HepG2 (cell line): ENCODE measurements around the gene NUP88. TPM values are rescaled to one million over a fixed set of nuclear protein-coding genes. Genes with fewer than 3 reads are reported as not detected.

ENCODE experiments used
- ARHGAP35 ChIP-seq: sonication (generic); formaldehyde crosslinking; IDR thresholded peaks from 2 replicates; pipeline ENCODE4 v1.9.0; 2022; ENCODE audit warnings: mild to moderate bottlenecking, inconsistent platforms, moderate library complexity, missing genetic modification reagents, borderline replicate concordance
- CBX5 ChIP-seq: sonication (generic); formaldehyde crosslinking; IDR thresholded peaks from 2 replicates; pipeline ENCODE4 v1.4.0; 2020; ENCODE audit warnings: missing genetic modification reagents, borderline replicate concordance
- ELF4 ChIP-seq: sonication (generic); formaldehyde crosslinking; IDR thresholded peaks from 2 replicates; pipeline ENCODE4 v1.5.0; 2020; ENCODE audit warnings: missing genetic modification reagents, mild to moderate bottlenecking, moderate library complexity, borderline replicate concordance
- FOXA3 ChIP-seq: IDR thresholded peaks from 2 replicates; pipeline ENCODE4 v1.6.1; 2016; ENCODE audit warnings: missing genetic modification reagents, missing compliant biosample characterization
- HOXA5 ChIP-seq: sonication (generic); formaldehyde crosslinking; IDR thresholded peaks from 2 replicates; pipeline ENCODE4 v1.4.0; 2020; ENCODE audit warnings: missing genetic modification reagents
- JARID2 ChIP-seq: sonication (generic); formaldehyde crosslinking; IDR thresholded peaks from 2 replicates; pipeline ENCODE4 v1.8.1; 2023; ENCODE audit warnings: missing genetic modification reagents, inconsistent platforms; ENCODE audit not compliant: insufficient replicate concordance
- POLR2G ChIP-seq: fragments of 200-400 bp; formaldehyde crosslinking; IDR thresholded peaks from 2 replicates; pipeline ENCODE4 v1.6.1; 2018; ENCODE audit warnings: mild to moderate bottlenecking, low read depth, low read length, moderate library complexity
- PPARG ChIP-seq: conservative IDR thresholded peaks from 2 replicates; pipeline ENCODE4 v1.6.1; 2016; ENCODE audit warnings: missing biosample characterization, missing genetic modification reagents
- RNF2 ChIP-seq: fragments of 450-650 bp; conservative IDR thresholded peaks from 2 replicates; pipeline ENCODE4 v1.6.1; 2016; ENCODE audit warnings: low read depth
- TAF1 ChIP-seq: sonication (generic); formaldehyde crosslinking; IDR thresholded peaks from 2 replicates; pipeline ENCODE4 v1.4.0; 2020; ENCODE audit warnings: missing genetic modification reagents
- YEATS4 ChIP-seq: sonication (generic); formaldehyde crosslinking; IDR thresholded peaks from 2 replicates; pipeline ENCODE4 v1.4.0; 2020; ENCODE audit warnings: missing genetic modification reagents, borderline replicate concordance
- ZMYM4 ChIP-seq: sonication (generic); formaldehyde crosslinking; IDR thresholded peaks from 2 replicates; pipeline ENCODE4 v1.8.1; 2023; ENCODE audit warnings: mild to moderate bottlenecking, missing genetic modification reagents
- ZNF138 ChIP-seq: sonication (generic); formaldehyde crosslinking; IDR thresholded peaks from 2 replicates; pipeline ENCODE4 v1.5.0; 2020; ENCODE audit warnings: mild to moderate bottlenecking, low read depth, missing genetic modification reagents
- ZNF205 ChIP-seq: IDR thresholded peaks from 2 replicates; pipeline ENCODE4 v1.6.1; 2018; ENCODE audit warnings: missing biosample characterization, missing genetic modification reagents
- ZNF460 ChIP-seq: sonication (generic); formaldehyde crosslinking; IDR thresholded peaks from 2 replicates; pipeline ENCODE4 v1.5.1; 2020; ENCODE audit warnings: missing genetic modification reagents, mild to moderate bottlenecking, borderline replicate concordance
- ZNF883 ChIP-seq: sonication (generic); formaldehyde crosslinking; IDR thresholded peaks from 2 replicates; pipeline ENCODE4 v1.5.1; 2020; ENCODE audit warnings: mild to moderate bottlenecking, missing genetic modification reagents; ENCODE audit errors: not compliant biosample characterization
- ZSCAN25 ChIP-seq: sonication (generic); formaldehyde crosslinking; IDR thresholded peaks from 2 replicates; pipeline ENCODE4 v1.8.0; 2022; ENCODE audit warnings: mild to moderate bottlenecking, missing genetic modification reagents
- polyA plus RNA-seq, 8 experiments: library from polyadenylated mRNA; depleted of rRNA in 3 of 8; stranded (reverse) in 7 of 8; unstranded in 1 of 8; fragments of >200 nt; fragmentation: Illumina TruSeq in 4 of 8; extraction: Trizol in 4 of 8; gene quantifications; 2 replicates each; pipeline versions ENCODE4 v1.2.1 to v1.2.3, GENCODE V29; 2011 to 2016; ENCODE audit warnings: low read depth in 4 of 8, missing spikeins in 1 of 8, mixed read lengths in 1 of 8; ENCODE audit not compliant: insufficient read depth in 1 of 8
- total RNA-seq, 5 experiments: library from RNA; depleted of rRNA; stranded (reverse); fragments of >200 nt; fragmentation: Illumina TruSeq; extraction: Trizol; gene quantifications; 2 replicates each; pipeline ENCODE4 v1.2.3, GENCODE V29; 2016; ENCODE audit warnings: low read depth in 1 of 5
- TF ChIP-seq, protein P1 (sequence below): sonication (generic); formaldehyde crosslinking; IDR thresholded peaks from 2 replicates; pipeline ENCODE4 v1.5.0; 2020; ENCODE audit warnings: mild to moderate bottlenecking, missing genetic modification reagents
- TF ChIP-seq, protein P2 (sequence below): IDR thresholded peaks from 2 replicates; pipeline ENCODE4 v1.6.1; 2018; ENCODE audit warnings: missing genetic modification reagents, mild to moderate bottlenecking, missing compliant biosample characterization
- TF ChIP-seq, protein P3 (sequence below): sonication (generic); formaldehyde crosslinking; IDR thresholded peaks from 2 replicates; pipeline ENCODE4 v1.4.0; 2020; ENCODE audit warnings: low read depth, missing genetic modification reagents
- TF ChIP-seq, protein P4 (sequence below): sonication (generic); formaldehyde crosslinking; IDR thresholded peaks from 2 replicates; pipeline ENCODE4 v1.5.1; 2020; ENCODE audit warnings: mild to moderate bottlenecking, missing genetic modification reagents, moderate library complexity

The NUP88 gene
- total and polyA plus RNA-seq, 2 of the 13 experiments (the other 11 are each of a cell fraction or from before 2014, with no cell fraction given) = 48.2 to 130 TPM

DNA sequence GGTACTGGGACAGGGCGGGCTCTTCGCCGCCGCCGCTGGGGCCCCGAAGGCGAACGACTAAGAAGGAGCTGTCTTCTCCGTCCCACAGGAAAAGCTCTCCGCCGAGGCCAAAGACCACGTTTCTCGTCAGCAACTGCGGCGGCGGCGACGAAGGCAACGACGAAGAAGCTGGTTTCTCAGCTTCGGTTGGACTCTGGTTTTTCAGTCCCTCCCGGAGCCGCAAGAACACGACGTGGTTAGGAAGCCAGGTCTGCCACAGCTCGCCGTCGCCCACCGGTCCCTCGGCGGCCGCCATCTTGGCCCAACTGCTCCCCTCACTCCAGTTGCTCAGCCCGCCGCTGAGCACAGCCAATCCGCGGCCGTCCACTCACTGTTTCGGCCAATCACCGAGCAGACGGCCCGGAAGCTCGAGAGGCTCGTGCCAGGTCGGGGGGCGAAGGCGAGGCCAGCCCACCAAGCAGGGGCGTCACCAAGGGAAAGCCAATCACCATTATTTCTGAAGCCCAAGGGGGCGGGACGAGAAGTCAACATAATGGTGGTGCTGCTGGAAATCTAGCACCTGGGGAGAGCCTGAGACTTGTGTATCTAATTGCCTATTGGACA lies at the start of gene NUP88 (continued):
- 0 out of 2 replicates have a peak, but pooled peaks have one; percentile 18 for TF ChIP-seq ELF4 (CRISPR knock-in tag)
- peak; percentile 16 for TF ChIP-seq FOXA3 (CRISPR knock-in tag)
- peak; percentile 30 for TF ChIP-seq ZMYM4 (CRISPR knock-in tag)
- 0 out of 2 replicates have a peak, but pooled peaks have one; percentile 25 for TF ChIP-seq CBX5 (CRISPR knock-in tag)
- TF ChIP-seq, protein P1, sequence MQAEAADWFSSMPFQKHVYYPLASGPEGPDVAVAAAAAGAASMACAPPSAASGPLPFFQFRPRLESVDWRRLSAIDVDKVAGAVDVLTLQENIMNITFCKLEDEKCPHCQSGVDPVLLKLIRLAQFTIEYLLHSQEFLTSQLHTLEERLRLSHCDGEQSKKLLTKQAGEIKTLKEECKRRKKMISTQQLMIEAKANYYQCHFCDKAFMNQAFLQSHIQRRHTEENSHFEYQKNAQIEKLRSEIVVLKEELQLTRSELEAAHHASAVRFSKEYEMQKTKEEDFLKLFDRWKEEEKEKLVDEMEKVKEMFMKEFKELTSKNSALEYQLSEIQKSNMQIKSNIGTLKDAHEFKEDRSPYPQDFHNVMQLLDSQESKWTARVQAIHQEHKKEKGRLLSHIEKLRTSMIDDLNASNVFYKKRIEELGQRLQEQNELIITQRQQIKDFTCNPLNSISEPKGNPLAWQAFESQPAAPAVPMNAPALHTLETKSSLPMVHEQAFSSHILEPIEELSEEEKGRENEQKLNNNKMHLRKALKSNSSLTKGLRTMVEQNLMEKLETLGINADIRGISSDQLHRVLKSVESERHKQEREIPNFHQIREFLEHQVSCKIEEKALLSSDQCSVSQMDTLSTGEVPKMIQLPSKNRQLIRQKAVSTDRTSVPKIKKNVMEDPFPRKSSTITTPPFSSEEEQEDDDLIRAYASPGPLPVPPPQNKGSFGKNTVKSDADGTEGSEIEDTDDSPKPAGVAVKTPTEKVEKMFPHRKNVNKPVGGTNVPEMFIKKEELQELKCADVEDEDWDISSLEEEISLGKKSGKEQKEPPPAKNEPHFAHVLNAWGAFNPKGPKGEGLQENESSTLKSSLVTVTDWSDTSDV (CRISPR knock-in tag) = 0 out of 2 replicates have a peak, but pooled peaks have one; percentile 3
- peak; percentile 24; the same call in 1 of the 2 replicates for TF ChIP-seq HOXA5
- TF ChIP-seq, protein P2, sequence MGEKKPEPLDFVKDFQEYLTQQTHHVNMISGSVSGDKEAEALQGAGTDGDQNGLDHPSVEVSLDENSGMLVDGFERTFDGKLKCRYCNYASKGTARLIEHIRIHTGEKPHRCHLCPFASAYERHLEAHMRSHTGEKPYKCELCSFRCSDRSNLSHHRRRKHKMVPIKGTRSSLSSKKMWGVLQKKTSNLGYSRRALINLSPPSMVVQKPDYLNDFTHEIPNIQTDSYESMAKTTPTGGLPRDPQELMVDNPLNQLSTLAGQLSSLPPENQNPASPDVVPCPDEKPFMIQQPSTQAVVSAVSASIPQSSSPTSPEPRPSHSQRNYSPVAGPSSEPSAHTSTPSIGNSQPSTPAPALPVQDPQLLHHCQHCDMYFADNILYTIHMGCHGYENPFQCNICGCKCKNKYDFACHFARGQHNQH = peak; percentile 37; the same call in 1 of the 2 replicates
- TF ChIP-seq ZSCAN25 (CRISPR knock-in tag) = no peak
- TF ChIP-seq ZNF883 (CRISPR knock-in tag) = peak; percentile 83
- peak; percentile 54; the same call in 1 of the 2 replicates for TF ChIP-seq YEATS4 (CRISPR knock-in tag)
- TF ChIP-seq ZNF138 = 0 out of 2 replicates have a peak, but pooled peaks have one; percentile 8
- peak; percentile 49; the same call in 1 of the 2 replicates for TF ChIP-seq PPARG (CRISPR knock-in tag)
- 0 out of 2 replicates have a peak, but pooled peaks have one; percentile 28 for TF ChIP-seq ARHGAP35 (CRISPR knock-in tag)
- TF ChIP-seq ZNF460 (CRISPR knock-in tag) = no peak
- TF ChIP-seq, protein P3, sequence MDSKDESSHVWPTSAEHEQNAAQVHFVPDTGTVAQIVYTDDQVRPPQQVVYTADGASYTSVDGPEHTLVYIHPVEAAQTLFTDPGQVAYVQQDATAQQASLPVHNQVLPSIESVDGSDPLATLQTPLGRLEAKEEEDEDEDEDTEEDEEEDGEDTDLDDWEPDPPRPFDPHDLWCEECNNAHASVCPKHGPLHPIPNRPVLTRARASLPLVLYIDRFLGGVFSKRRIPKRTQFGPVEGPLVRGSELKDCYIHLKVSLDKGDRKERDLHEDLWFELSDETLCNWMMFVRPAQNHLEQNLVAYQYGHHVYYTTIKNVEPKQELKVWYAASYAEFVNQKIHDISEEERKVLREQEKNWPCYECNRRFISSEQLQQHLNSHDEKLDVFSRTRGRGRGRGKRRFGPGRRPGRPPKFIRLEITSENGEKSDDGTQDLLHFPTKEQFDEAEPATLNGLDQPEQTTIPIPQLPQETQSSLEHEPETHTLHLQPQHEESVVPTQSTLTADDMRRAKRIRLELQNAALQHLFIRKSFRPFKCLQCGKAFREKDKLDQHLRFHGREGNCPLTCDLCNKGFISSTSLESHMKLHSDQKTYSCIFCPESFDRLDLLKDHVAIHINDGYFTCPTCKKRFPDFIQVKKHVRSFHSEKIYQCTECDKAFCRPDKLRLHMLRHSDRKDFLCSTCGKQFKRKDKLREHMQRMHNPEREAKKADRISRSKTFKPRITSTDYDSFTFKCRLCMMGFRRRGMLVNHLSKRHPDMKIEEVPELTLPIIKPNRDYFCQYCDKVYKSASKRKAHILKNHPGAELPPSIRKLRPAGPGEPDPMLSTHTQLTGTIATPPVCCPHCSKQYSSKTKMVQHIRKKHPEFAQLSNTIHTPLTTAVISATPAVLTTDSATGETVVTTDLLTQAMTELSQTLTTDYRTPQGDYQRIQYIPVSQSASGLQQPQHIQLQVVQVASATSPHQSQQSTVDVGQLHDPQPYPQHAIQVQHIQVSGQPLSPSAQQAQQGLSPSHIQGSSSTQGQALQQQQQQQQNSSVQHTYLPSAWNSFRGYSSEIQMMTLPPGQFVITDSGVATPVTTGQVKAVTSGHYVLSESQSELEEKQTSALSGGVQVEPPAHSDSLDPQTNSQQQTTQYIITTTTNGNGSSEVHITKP = peak; percentile 36; the same call in 1 of the 2 replicates
- peak; percentile 93 for TF ChIP-seq TAF1 (CRISPR knock-in tag)
- TF ChIP-seq JARID2 (CRISPR knock-in tag) = peak; percentile 29
- TF ChIP-seq POLR2G = peak; percentile 82
- TF ChIP-seq RNF2 = no peak
- peak; percentile 34; the same call in 1 of the 2 replicates for TF ChIP-seq ZNF205 (CRISPR knock-in tag)
- TF ChIP-seq, protein P4, sequence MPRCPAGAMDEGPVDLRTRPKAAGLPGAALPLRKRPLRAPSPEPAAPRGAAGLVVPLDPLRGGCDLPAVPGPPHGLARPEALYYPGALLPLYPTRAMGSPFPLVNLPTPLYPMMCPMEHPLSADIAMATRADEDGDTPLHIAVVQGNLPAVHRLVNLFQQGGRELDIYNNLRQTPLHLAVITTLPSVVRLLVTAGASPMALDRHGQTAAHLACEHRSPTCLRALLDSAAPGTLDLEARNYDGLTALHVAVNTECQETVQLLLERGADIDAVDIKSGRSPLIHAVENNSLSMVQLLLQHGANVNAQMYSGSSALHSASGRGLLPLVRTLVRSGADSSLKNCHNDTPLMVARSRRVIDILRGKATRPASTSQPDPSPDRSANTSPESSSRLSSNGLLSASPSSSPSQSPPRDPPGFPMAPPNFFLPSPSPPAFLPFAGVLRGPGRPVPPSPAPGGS (CRISPR knock-in tag) = 0 out of 2 replicates have a peak, but pooled peaks have one; percentile 30
